IPS-15b (cell line): ENCODE measurements around the gene ANO2.

ENCODE experiments used
- H3K27me3 ChIP-seq: one replicate; pipeline ENCODE4 v1.6.1; 2013; ENCODE audit warnings: low read length; ENCODE audit not compliant: control insufficient read depth, insufficient read depth
- H3K36me3 ChIP-seq: one replicate; pipeline ENCODE4 v1.6.1; 2013; ENCODE audit warnings: low read length; ENCODE audit not compliant: control insufficient read depth, insufficient read depth
- H3K4me1 ChIP-seq: one replicate; pipeline ENCODE4 v1.6.1; 2013; ENCODE audit warnings: mild to moderate bottlenecking, low read length; ENCODE audit not compliant: control insufficient read depth, insufficient read depth
- H3K4me3 ChIP-seq: one replicate; pipeline ENCODE4 v1.5.1; 2013; ENCODE audit warnings: low read depth, low read length
- H3K9ac ChIP-seq: one replicate; pipeline ENCODE4 v1.6.1; 2013; ENCODE audit warnings: low read depth, mild to moderate bottlenecking, low read length
- H3K9me3 ChIP-seq: one replicate; pipeline ENCODE4 v1.6.1; 2013; ENCODE audit warnings: mild to moderate bottlenecking, low read length; ENCODE audit not compliant: control insufficient read depth, insufficient read depth

The ANO2 gene

GRCh38 chr12:5746036-5746908, 198.8 kb downstream of the ANO2 start:
- no peaks in the 10 kb centered on the region for H3K9me3 ChIP-seq
- no peaks in the 10 kb centered on the region for H3K4me1 ChIP-seq
- H3K9ac ChIP-seq = no peak overlapping the region
- no peak overlapping the region for H3K4me3 ChIP-seq
- H3K27me3 ChIP-seq = no peaks in the 10 kb centered on the region
- H3K36me3 ChIP-seq = no peaks in the 10 kb centered on the region

GRCh38 chr12:5745251-5745888, 199.7 kb downstream of the ANO2 start:
- no peak overlapping the region for H3K4me3 ChIP-seq
- no peaks in the 10 kb centered on the region for H3K9me3 ChIP-seq
- H3K36me3 ChIP-seq = no peaks in the 10 kb centered on the region
- no peaks in the 10 kb centered on the region for H3K4me1 ChIP-seq
- H3K27me3 ChIP-seq = no peaks in the 10 kb centered on the region
- H3K9ac ChIP-seq = no peak overlapping the region

GRCh38 chr12:5742258-5742657, 202.8 kb downstream of the ANO2 start:
- no peaks in the 10 kb centered on the region for H3K9me3 ChIP-seq
- H3K4me1 ChIP-seq = no peaks in the 10 kb centered on the region
- no peaks in the 10 kb centered on the region for H3K27me3 ChIP-seq
- H3K9ac ChIP-seq = no peak overlapping the region
- no peaks in the 10 kb centered on the region for H3K36me3 ChIP-seq
- no peak overlapping the region for H3K4me3 ChIP-seq

- no peaks in the 10 kb centered on the region for H3K4me1 ChIP-seq
- no peaks in the 10 kb centered on the region for H3K9me3 ChIP-seq
- H3K27me3 ChIP-seq = no peaks in the 10 kb centered on the region
Observed at GRCh38 chr12:5739917-5740316, 205.1 kb downstream of the ANO2 start.

GRCh38 chr12:5737778-5738177, 207.3 kb downstream of the ANO2 start:
- H3K27me3 ChIP-seq = no peaks in the 10 kb centered on the region
- no peaks in the 10 kb centered on the region for H3K9me3 ChIP-seq
- no peak overlapping the region for H3K9ac ChIP-seq
- no peaks in the 10 kb centered on the region for H3K4me1 ChIP-seq
- no peak overlapping the region for H3K4me3 ChIP-seq
- H3K36me3 ChIP-seq = no peaks in the 10 kb centered on the region

More at GRCh38 chr12:5739917-5740316, 205.1 kb downstream of the ANO2 start:
- no peak overlapping the region for H3K9ac ChIP-seq
- no peak overlapping the region for H3K4me3 ChIP-seq
- no peaks in the 10 kb centered on the region for H3K36me3 ChIP-seq

GRCh38 chr12:5736527-5736926, 208.5 kb downstream of the ANO2 start:
- Histone ChIP-seq H3K9me3 (no peaks in the 10 kb centered on the region), H3K36me3 (no peaks in the 10 kb centered on the region), H3K27me3 (no peaks in the 10 kb centered on the region), H3K4me3 (no peak overlapping the region), H3K9ac (no peak overlapping the region), H3K4me1 (no peaks in the 10 kb centered on the region)

- no peak overlapping the region for H3K9ac ChIP-seq
- H3K36me3 ChIP-seq = no peaks in the 10 kb centered on the region
- no peak overlapping the region for H3K4me3 ChIP-seq
- no peaks in the 10 kb centered on the region for H3K9me3 ChIP-seq
- H3K27me3 ChIP-seq = no peaks in the 10 kb centered on the region
- no peaks in the 10 kb centered on the region for H3K4me1 ChIP-seq
Observed at GRCh38 chr12:5736016-5736415, 209.0 kb downstream of the ANO2 start.

GRCh38 chr12:5733916-5734315, 211.1 kb downstream of the ANO2 start:
- Histone ChIP-seq H3K27me3 (no peaks in the 10 kb centered on the region), H3K36me3 (no peaks in the 10 kb centered on the region), H3K4me3 (no peak overlapping the region), H3K4me1 (no peaks in the 10 kb centered on the region), H3K9ac (no peak overlapping the region), H3K9me3 (no peaks in the 10 kb centered on the region)

- Histone ChIP-seq H3K27me3 (no peaks in the 10 kb centered on the region), H3K36me3 (no peaks in the 10 kb centered on the region), H3K9me3 (no peaks in the 10 kb centered on the region), H3K4me3 (no peak overlapping the region), H3K4me1 (no peaks in the 10 kb centered on the region), H3K9ac (no peak overlapping the region)
Observed at GRCh38 chr12:5733136-5733755, 211.8 kb downstream of the ANO2 start.

GRCh38 chr12:5730962-5731361, 214.1 kb downstream of the ANO2 start:
- no peaks in the 10 kb centered on the region for H3K36me3 ChIP-seq
- H3K4me1 ChIP-seq = no peaks in the 10 kb centered on the region
- no peak overlapping the region for H3K9ac ChIP-seq
- H3K9me3 ChIP-seq = no peaks in the 10 kb centered on the region
- H3K4me3 ChIP-seq = no peak overlapping the region
- no peaks in the 10 kb centered on the region for H3K27me3 ChIP-seq

- Histone ChIP-seq H3K4me3 (no peak overlapping the region), H3K36me3 (no peaks in the 10 kb centered on the region), H3K4me1 (no peaks in the 10 kb centered on the region), H3K9me3 (no peaks in the 10 kb centered on the region), H3K27me3 (no peaks in the 10 kb centered on the region), H3K9ac (no peak overlapping the region)
Observed at GRCh38 chr12:5723711-5724252, 221.3 kb downstream of the ANO2 start.
